H9 (cell line): ENCODE results near the gene CDAN1. TPM values are rescaled to one million over a fixed set of nuclear protein-coding genes. Genes with fewer than 3 reads are reported as not detected.

ENCODE experiments used
- DNase-seq: peaks from one replicate; pipeline ENCODE4 v3.0.0-alpha.2; 2017
- H2AFZ ChIP-seq: one replicate; pipeline ENCODE4 v1.6.1; 2013; ENCODE audit warnings: mild to moderate bottlenecking, low read length, control low read depth, moderate library complexity
- H2AK5ac ChIP-seq: 2 replicates; pipeline ENCODE4 v1.6.1; 2013; ENCODE audit warnings: low read length, control low read depth, mixed read lengths; ENCODE audit not compliant: insufficient read length
- H2BK120ac ChIP-seq: one replicate; pipeline ENCODE4 v1.6.1; 2013; ENCODE audit warnings: low read depth, mild to moderate bottlenecking, low read length, control low read depth, inconsistent platforms; ENCODE audit not compliant: poor library complexity, severe bottlenecking
- H2BK12ac ChIP-seq: 2 replicates; pipeline ENCODE4 v1.6.1; 2013; ENCODE audit warnings: low read length, control low read depth, mixed read lengths, low read depth; ENCODE audit not compliant: insufficient read length
- H2BK15ac ChIP-seq: 2 replicates; pipeline ENCODE4 v1.6.1; 2013; ENCODE audit warnings: low read depth, low read length, control low read depth
- H2BK20ac ChIP-seq: one replicate; pipeline ENCODE4 v1.6.1; 2013; ENCODE audit warnings: low read depth, mild to moderate bottlenecking, low read length, control low read depth, inconsistent platforms; ENCODE audit not compliant: poor library complexity, severe bottlenecking
- H2BK5ac ChIP-seq: 2 replicates; pipeline ENCODE4 v1.6.1; 2013; ENCODE audit warnings: low read length, control low read depth, mixed read lengths; ENCODE audit not compliant: insufficient read length
- H3K14ac ChIP-seq: 2 replicates; pipeline ENCODE4 v1.6.1; 2013; ENCODE audit warnings: low read length, control low read depth; ENCODE audit not compliant: insufficient read depth
- H3K18ac ChIP-seq: 2 replicates; pipeline ENCODE4 v1.6.1; 2013; ENCODE audit warnings: low read depth, mild to moderate bottlenecking, mixed read lengths, low read length, control low read depth; ENCODE audit not compliant: insufficient read length
- H3K23ac ChIP-seq: 2 replicates; pipeline ENCODE4 v1.6.1; 2013; ENCODE audit warnings: low read length, control low read depth, mixed read lengths, low read depth; ENCODE audit not compliant: insufficient read length
- H3K23me2 ChIP-seq: 2 replicates; pipeline ENCODE4 v1.6.1; 2013; ENCODE audit warnings: low read depth, mild to moderate bottlenecking, mixed read lengths, low read length, control low read depth; ENCODE audit not compliant: insufficient read length, poor library complexity, severe bottlenecking
- H3K27ac ChIP-seq: 2 replicates; pipeline ENCODE4 v1.5.1; 2013; ENCODE audit warnings: low read length, control low read depth, mixed read lengths, low read depth; ENCODE audit not compliant: insufficient read length
- H3K27me3 ChIP-seq: 2 replicates; pipeline ENCODE4 v1.6.1; 2013; ENCODE audit warnings: low read length, control low read depth, inconsistent platforms; ENCODE audit not compliant: insufficient read depth
- H3K4ac ChIP-seq: 2 replicates; pipeline ENCODE4 v1.6.1; 2013; ENCODE audit warnings: low read depth, mild to moderate bottlenecking, control low read depth, inconsistent platforms, low read length, moderate library complexity
- H3K4me1 ChIP-seq: 2 replicates; pipeline ENCODE4 v1.6.1; 2013; ENCODE audit warnings: low read length, control low read depth, inconsistent platforms; ENCODE audit not compliant: insufficient read depth
- H3K4me2 ChIP-seq: 2 replicates; pipeline ENCODE4 v1.6.1; 2013; ENCODE audit warnings: low read length, control low read depth, mixed read lengths; ENCODE audit not compliant: insufficient read length, insufficient read depth
- H3K56ac ChIP-seq: 2 replicates; pipeline ENCODE4 v1.6.1; 2013; ENCODE audit warnings: low read depth, mild to moderate bottlenecking, mixed read lengths, low read length, control low read depth; ENCODE audit not compliant: insufficient read length
- H3K79me1 ChIP-seq: 2 replicates; pipeline ENCODE4 v1.6.1; 2013; ENCODE audit warnings: low read depth, mild to moderate bottlenecking, moderate library complexity, low read length, control low read depth, inconsistent platforms; ENCODE audit not compliant: insufficient read depth, poor library complexity, severe bottlenecking
- H3K79me2 ChIP-seq: 2 replicates; pipeline ENCODE4 v1.6.1; 2013; ENCODE audit warnings: low read length, control low read depth, inconsistent platforms; ENCODE audit not compliant: insufficient read depth
- H3K9ac ChIP-seq: 2 replicates; pipeline ENCODE4 v1.6.1; 2013; ENCODE audit warnings: low read length, control low read depth, mixed read lengths; ENCODE audit not compliant: insufficient read length; ENCODE audit errors: extremely low read depth
- H3K9me3 ChIP-seq: one replicate; pipeline ENCODE4 v1.6.1; 2013; ENCODE audit warnings: low read depth, low read length, inconsistent platforms; ENCODE audit not compliant: control insufficient read depth
- H3T11ph ChIP-seq: one replicate; pipeline ENCODE4 v1.6.1; 2013; ENCODE audit warnings: mild to moderate bottlenecking, low read length, control low read depth, inconsistent platforms
- H4K20me1 ChIP-seq: one replicate; pipeline ENCODE4 v1.6.1; 2013; ENCODE audit not compliant: control insufficient read depth, insufficient read length, insufficient read depth
- H4K5ac ChIP-seq: 2 replicates; pipeline ENCODE4 v1.6.1; 2013; ENCODE audit warnings: low read depth, mild to moderate bottlenecking, mixed read lengths, low read length, control low read depth; ENCODE audit not compliant: insufficient read length
- H4K8ac ChIP-seq: replicated peaks from 2 replicates; pipeline ENCODE4 v1.6.1; 2013; ENCODE audit warnings: low read length, control low read depth, mixed read lengths, low read depth; ENCODE audit not compliant: insufficient read length
- H4K91ac ChIP-seq: 2 replicates; pipeline ENCODE4 v1.6.1; 2013; ENCODE audit warnings: low read depth, mild to moderate bottlenecking, moderate library complexity, mixed read lengths, low read length, control low read depth; ENCODE audit not compliant: insufficient read length
- H3K27ac Mint-ChIP-seq, 3 experiments: 2 replicates in 2 of 3; 3 replicates in 1 of 3; pipeline ENCODE4 v1.8.0; 2020 to 2021; ENCODE audit warnings: mixed read lengths in 3 of 3, mild to moderate bottlenecking in 1 of 3, moderate library complexity in 1 of 3
- H3K27me3 Mint-ChIP-seq: 2 replicates; pipeline ENCODE4 v1.8.0; 2021; ENCODE audit warnings: low read depth, mild to moderate bottlenecking, moderate library complexity, mixed read lengths
- H3K36me3 Mint-ChIP-seq, 3 experiments: 2 replicates in 2 of 3; 3 replicates in 1 of 3; pipeline ENCODE4 v1.8.0; 2020 to 2021; ENCODE audit warnings: low read depth in 3 of 3, mixed read lengths in 3 of 3; ENCODE audit not compliant: insufficient read depth in 1 of 3
- H3K4me1 Mint-ChIP-seq, 2 experiments: 2 replicates each; pipeline ENCODE4 v1.8.0; 2020; ENCODE audit warnings: mixed read lengths in 2 of 2
- H3K4me3 Mint-ChIP-seq, 2 experiments: 2 replicates in 1 of 2; 3 replicates in 1 of 2; pipeline ENCODE4 v1.8.0; 2020 to 2021; ENCODE audit warnings: mild to moderate bottlenecking in 2 of 2, mixed read lengths in 2 of 2, moderate library complexity in 1 of 2
- H3K9me3 Mint-ChIP-seq, 2 experiments: 2 replicates in 1 of 2; 3 replicates in 1 of 2; pipeline ENCODE4 v1.8.0; 2020; ENCODE audit warnings: mild to moderate bottlenecking in 2 of 2, mixed read lengths in 2 of 2, moderate library complexity in 1 of 2
- WGBS: extraction: QIAGEN DNeasy Blood & Tissue Kit; methylation state at CpG from one replicate; pipeline ENCODE4 v1.1.7; 2013; ENCODE audit warnings: missing lambda C conversion rate, low lambda C conversion rate, mixed read lengths; ENCODE audit not compliant: insufficient read length; ENCODE audit errors: extremely low coverage; 5-methylcytosine and 5-hydroxymethylcytosine counted together
- total RNA-seq: library from RNA; stranded (reverse); gene quantifications from 2 replicates; pipeline ENCODE4 v1.2.1, GENCODE V29; 2021
- TF ChIP-seq, protein P1 (sequence below): fragments of 200-600 bp; sonication (generic); conservative IDR thresholded peaks from 3 replicates; pipeline ENCODE4 v1.8.0; 2021; ENCODE audit warnings: antibody characterized with exemption, mild to moderate bottlenecking

CDAN1 gene
- total RNA-seq, 1 experiment from 2014 or later, result 20.4 TPM

GRCh38 chr15:42711746-42712145, 25.2 kb downstream of the CDAN1 start:
- Histone ChIP-seq H3K18ac (no peak overlapping the region), H4K8ac (no peak overlapping the region), H3K4me2 (no peak overlapping the region), H3K79me1 (no peaks in the 10 kb centered on the region), H3K27me3 (no peaks in the 10 kb centered on the region), H3K9ac (no peak overlapping the region), H4K5ac (no peak overlapping the region), H2BK12ac (no peak overlapping the region), H2BK20ac (no peak overlapping the region), H2AK5ac (no peak overlapping the region), H3K9me3 (no peaks in the 10 kb centered on the region), H3K56ac (no peak overlapping the region), H4K20me1 (no peaks in the 10 kb centered on the region), H3K79me2 (no peaks in the 10 kb centered on the region), H3K4ac (no peak overlapping the region), H3T11ph (no peak overlapping the region), H4K91ac (no peak overlapping the region), H3K23me2 (no peaks in the 10 kb centered on the region), H3K4me1 (no peaks in the 10 kb centered on the region), H3K23ac (no peak overlapping the region), H2BK5ac (no peak overlapping the region), H3K27ac (no peak overlapping the region), H2AFZ (no peak overlapping the region), H3K14ac (no peak overlapping the region), H2BK15ac (no peak overlapping the region), H2BK120ac (no peak overlapping the region)
- H3K27me3 Mint-ChIP-seq, result no peaks in the 10 kb centered on the region
- no peaks in the 10 kb centered on the region for H3K9me3 Mint-ChIP-seq
- no CpG with 5 or more reads among the region's 3 CpGs for WGBS
- TF ChIP-seq, protein P1, sequence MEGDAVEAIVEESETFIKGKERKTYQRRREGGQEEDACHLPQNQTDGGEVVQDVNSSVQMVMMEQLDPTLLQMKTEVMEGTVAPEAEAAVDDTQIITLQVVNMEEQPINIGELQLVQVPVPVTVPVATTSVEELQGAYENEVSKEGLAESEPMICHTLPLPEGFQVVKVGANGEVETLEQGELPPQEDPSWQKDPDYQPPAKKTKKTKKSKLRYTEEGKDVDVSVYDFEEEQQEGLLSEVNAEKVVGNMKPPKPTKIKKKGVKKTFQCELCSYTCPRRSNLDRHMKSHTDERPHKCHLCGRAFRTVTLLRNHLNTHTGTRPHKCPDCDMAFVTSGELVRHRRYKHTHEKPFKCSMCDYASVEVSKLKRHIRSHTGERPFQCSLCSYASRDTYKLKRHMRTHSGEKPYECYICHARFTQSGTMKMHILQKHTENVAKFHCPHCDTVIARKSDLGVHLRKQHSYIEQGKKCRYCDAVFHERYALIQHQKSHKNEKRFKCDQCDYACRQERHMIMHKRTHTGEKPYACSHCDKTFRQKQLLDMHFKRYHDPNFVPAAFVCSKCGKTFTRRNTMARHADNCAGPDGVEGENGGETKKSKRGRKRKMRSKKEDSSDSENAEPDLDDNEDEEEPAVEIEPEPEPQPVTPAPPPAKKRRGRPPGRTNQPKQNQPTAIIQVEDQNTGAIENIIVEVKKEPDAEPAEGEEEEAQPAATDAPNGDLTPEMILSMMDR, result no peak
- H3K4me1 Mint-ChIP-seq, result no peaks in the 10 kb centered on the region
- no peaks in the 10 kb centered on the region for H3K36me3 Mint-ChIP-seq
- H3K27ac Mint-ChIP-seq, result no peak overlapping the region
- no peak overlapping the region for H3K4me3 Mint-ChIP-seq
- DNase-seq, result no peak
